Fibroblast of lung (primary cell): ENCODE measurements around the gene CADM2.

Experiments
- EZH2 ChIP-seq: IDR thresholded peaks from 2 replicates; pipeline ENCODE4 v1.5.1; 2012; ENCODE audit warnings: low read length, control low read depth, mild to moderate bottlenecking; ENCODE audit errors: missing control alignments
- TF ChIP-seq, protein P1 (sequence below), 2 donors: IDR thresholded peaks in 1 of 2; conservative IDR thresholded peaks in 1 of 2; 1 replicate in 1 of 2; 2 replicates in 1 of 2; pipeline ENCODE4 v1.5.1; 2011 to 2012; ENCODE audit warnings: low read length in 2 of 2, control low read depth in 1 of 2, inconsistent platforms in 1 of 2, low read depth in 1 of 2, mild to moderate bottlenecking in 1 of 2

DNA sequence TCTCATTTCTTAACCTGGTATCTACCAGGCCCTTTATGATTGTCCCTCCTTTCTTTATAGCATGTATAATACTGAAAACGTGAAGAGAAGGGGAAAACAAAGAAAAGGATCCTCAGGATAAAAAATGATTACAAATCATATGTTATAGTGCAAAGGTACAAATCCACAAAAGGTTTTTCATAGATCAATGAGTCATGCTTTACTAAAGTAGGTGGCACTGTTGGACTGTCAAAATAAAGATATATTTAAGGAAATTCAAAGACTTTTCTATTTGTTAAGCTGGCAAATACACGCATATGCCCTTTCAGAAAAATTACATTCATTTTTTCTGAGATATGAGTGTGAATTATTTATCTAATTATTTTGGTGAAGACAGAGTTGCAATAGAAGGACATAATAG lies 151.6 kb downstream of the CADM2 start:
- TF ChIP-seq, protein P1, sequence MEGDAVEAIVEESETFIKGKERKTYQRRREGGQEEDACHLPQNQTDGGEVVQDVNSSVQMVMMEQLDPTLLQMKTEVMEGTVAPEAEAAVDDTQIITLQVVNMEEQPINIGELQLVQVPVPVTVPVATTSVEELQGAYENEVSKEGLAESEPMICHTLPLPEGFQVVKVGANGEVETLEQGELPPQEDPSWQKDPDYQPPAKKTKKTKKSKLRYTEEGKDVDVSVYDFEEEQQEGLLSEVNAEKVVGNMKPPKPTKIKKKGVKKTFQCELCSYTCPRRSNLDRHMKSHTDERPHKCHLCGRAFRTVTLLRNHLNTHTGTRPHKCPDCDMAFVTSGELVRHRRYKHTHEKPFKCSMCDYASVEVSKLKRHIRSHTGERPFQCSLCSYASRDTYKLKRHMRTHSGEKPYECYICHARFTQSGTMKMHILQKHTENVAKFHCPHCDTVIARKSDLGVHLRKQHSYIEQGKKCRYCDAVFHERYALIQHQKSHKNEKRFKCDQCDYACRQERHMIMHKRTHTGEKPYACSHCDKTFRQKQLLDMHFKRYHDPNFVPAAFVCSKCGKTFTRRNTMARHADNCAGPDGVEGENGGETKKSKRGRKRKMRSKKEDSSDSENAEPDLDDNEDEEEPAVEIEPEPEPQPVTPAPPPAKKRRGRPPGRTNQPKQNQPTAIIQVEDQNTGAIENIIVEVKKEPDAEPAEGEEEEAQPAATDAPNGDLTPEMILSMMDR (conservative IDR thresholded peaks at IDR 0.05 in 1 of 2, IDR thresholded peaks at IDR 0.05 in 1 of 2; ENCODE audit: low read depth in 1 of 2, low read length in 2 of 2) = no peak
- no peak for TF ChIP-seq EZH2
